Melanocyte of skin (primary cell): ENCODE measurements around the gene BTBD6. TPM values are rescaled to one million over a fixed set of nuclear protein-coding genes. Genes with fewer than 3 reads are reported as not detected.

Experiments used
- total RNA-seq, 2 donors: library from RNA; depleted of rRNA; stranded (reverse); fragments of >200 nt; gene quantifications; 2 replicates each; pipeline ENCODE4 v1.2.3, GENCODE V29; 2012

Gene BTBD6
- total RNA-seq: 10 to 100 TPM; 34.4 to 41.3 TPM

DNA sequence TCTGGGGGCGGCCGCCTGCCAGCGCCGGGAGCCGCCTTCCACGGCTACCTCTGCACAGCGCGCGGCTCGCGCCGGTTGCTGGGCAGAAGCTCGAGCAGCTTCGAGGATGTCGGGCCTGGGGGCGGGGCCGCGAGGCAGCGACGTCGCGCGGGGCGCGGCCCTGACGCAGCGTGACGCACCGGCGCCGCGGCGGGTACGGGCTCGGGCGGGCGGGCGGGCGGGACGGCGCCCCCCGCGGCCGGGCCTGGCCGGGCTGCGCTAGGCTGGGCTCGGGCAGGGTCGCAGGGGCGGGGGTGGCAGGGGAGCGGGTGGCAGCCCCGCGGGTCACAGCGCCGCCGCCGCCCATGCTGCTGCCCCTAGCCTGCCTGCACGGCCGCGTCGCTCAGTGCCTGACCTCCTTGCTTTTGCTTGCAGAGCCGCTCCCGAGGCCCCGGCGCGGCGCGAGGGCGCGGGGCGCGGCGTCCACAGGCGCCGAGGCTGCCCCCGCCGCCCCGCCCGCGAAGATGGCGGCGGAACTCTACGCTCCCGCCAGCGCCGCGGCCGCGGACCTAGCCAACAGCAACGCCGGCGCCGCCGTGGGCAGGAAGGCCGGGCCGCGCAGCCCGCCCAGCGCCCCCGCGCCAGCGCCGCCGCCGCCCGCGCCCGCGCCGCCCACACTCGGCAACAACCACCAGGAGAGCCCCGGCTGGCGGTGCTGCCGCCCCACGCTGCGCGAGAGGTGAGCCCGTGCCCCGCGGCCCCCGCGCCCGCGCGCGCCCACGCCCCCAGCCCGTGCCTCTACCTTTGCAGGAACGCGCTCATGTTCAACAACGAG, at the start of gene BTBD6:
BTBD6 (plus strand) TSS at position 166 of the 814 bp plus-strand sequence; CDS start at position 345, 179 bp downstream.

Other genes with a start within 250 kb of the BTBD6 start
- 10 to 100 TPM; 12.7 to 44.6 TPM for gene CDCA4, start 227.4 kb upstream of the BTBD6 start, total RNA-seq
- not detected for gene GPR132, start 183.1 kb upstream of the BTBD6 start, total RNA-seq
- 1 to 10 TPM in 1 of 2 donors, under 1 TPM in 1; 0.67 to 1.0 TPM for gene JAG2, start 79.8 kb upstream of the BTBD6 start, total RNA-seq
- gene NUDT14, start 67.2 kb upstream of the BTBD6 start, total RNA-seq: 10 to 100 TPM; 13.7 to 34.8 TPM
- 10 to 100 TPM; 26.6 to 34.8 TPM for gene BRF1, start 52.5 kb downstream of the BTBD6 start, total RNA-seq
- 10 to 100 TPM; 30.3 to 45.4 TPM for gene PACS2, start 66.2 kb downstream of the BTBD6 start, total RNA-seq
- gene TEX22, start 150.0 kb downstream of the BTBD6 start, total RNA-seq: under 1 TPM in 1 of 2 donors, not detected in 1; 0.34 TPM
- gene MTA1, start 171.3 kb downstream of the BTBD6 start, total RNA-seq: 10 to 100 TPM; 37.5 to 41.0 TPM
- gene CRIP2, start 226.3 kb downstream of the BTBD6 start, total RNA-seq: 10 to 100 TPM; 31.7 to 41.3 TPM
- gene CRIP1, start 238.4 kb downstream of the BTBD6 start, total RNA-seq: 1 to 10 TPM in 1 of 2 donors, not detected in 1; 2.0 TPM
- gene TEDC1, start 242.7 kb downstream of the BTBD6 start, total RNA-seq: 10 to 100 TPM in 1 of 2 donors, 1 to 10 TPM in 1; 8.9 to 20.6 TPM